ENCODE results near the gene AQP12B.
A peak's percentile ranks its signal among the peaks of the same experiment; 100 is the strongest.
"Not testable (repeated sequence)": the region's sequence is repeated elsewhere in the genome, so short reads cannot be mapped to it uniquely, and the experiment has no call there.

AQP12B gene

GRCh38 chr2:240664622-240665021, 18.1 kb downstream of the AQP12B start:
- Histone ChIP-seq H3K9me3 (ENCODE audit: control insufficient read depth, insufficient read depth, low read depth, low read length) (no peaks in the 10 kb centered on the region), H3K27ac (ENCODE audit: extremely low read depth, low read depth, low read length) (no peak overlapping the region), H3K4me1 (ENCODE audit: control insufficient read depth, insufficient read depth, low read length) (no peaks in the 10 kb centered on the region), H3K4me3 (ENCODE audit: low read depth, low read length) (no peak overlapping the region), H3K36me3 (ENCODE audit: control insufficient read depth in 2 of 2, insufficient read depth in 1 of 2, low read length in 2 of 2) (no peaks in the 10 kb centered on the region)
- ChIA-PET CTCF (no interaction called here), POLR2A (no interaction called here)
- TF ChIP-seq KLF9 (tag by site-specific recombination; IDR thresholded peaks at IDR 0.05; ENCODE audit: low read depth) (no peak), SETDB1 (IDR thresholded peaks at IDR 0.05; ENCODE audit: insufficient read length, low read length) (peak; percentile 67)

GRCh38 chr2:240663546-240664190, 19.0 kb downstream of the AQP12B start:
- ChIA-PET POLR2A (no interaction called here), CTCF (no interaction called here)
- TF ChIP-seq ZBTB48 (tag by site-specific recombination; IDR thresholded peaks at IDR 0.05): no peak
- Histone ChIP-seq H3K4me1 (ENCODE audit: control insufficient read depth, insufficient read depth, low read length) (no peaks in the 10 kb centered on the region), H3K4me3 (ENCODE audit: low read depth, low read length) (no peak overlapping the region), H3K9me3 (ENCODE audit: control insufficient read depth, insufficient read depth, low read depth, low read length) (no peaks in the 10 kb centered on the region), H3K36me3 (ENCODE audit: control insufficient read depth in 2 of 2, insufficient read depth in 1 of 2, low read length in 2 of 2) (no peaks in the 10 kb centered on the region), H3K27ac (ENCODE audit: extremely low read depth, low read depth, low read length) (no peak overlapping the region)

- no peak for TF ChIP-seq GLIS1 (tag by site-specific recombination; IDR thresholded peaks at IDR 0.05)
- TF ChIP-seq HOXA7 (CRISPR knock-in tag; IDR thresholded peaks at IDR 0.05; ENCODE audit: borderline replicate concordance): no peak
- Histone ChIP-seq H3K36me3 (ENCODE audit: control insufficient read depth in 2 of 2, insufficient read depth in 1 of 2, low read length in 2 of 2) (no peaks in the 10 kb centered on the region), H3K27ac (ENCODE audit: extremely low read depth, low read depth, low read length) (no peak overlapping the region), H3K9me3 (ENCODE audit: control insufficient read depth, insufficient read depth, low read depth, low read length) (no peaks in the 10 kb centered on the region), H3K4me1 (ENCODE audit: control insufficient read depth, insufficient read depth, low read length) (no peaks in the 10 kb centered on the region), H3K4me3 (ENCODE audit: low read depth, low read length) (no peak overlapping the region)
- POLR2A ChIA-PET: no interaction called here
- CTCF ChIA-PET: no interaction called here
Observed at GRCh38 chr2:240662681-240663080, 20.0 kb downstream of the AQP12B start.

GRCh38 chr2:240659883-240660282, 22.8 kb downstream of the AQP12B start:
- H3K36me3 ChIP-seq (ENCODE audit: control insufficient read depth in 2 of 2, insufficient read depth in 1 of 2, low read length in 2 of 2); H3K27ac ChIP-seq (ENCODE audit: extremely low read depth, low read depth, low read length); POLR2A ChIA-PET; H3K4me1 ChIP-seq (ENCODE audit: control insufficient read depth, insufficient read depth, low read length); H3K4me3 ChIP-seq (ENCODE audit: low read depth, low read length); H3K9me3 ChIP-seq (ENCODE audit: control insufficient read depth, insufficient read depth, low read depth, low read length): not testable (repeated sequence)
- TF ChIP-seq ZNF654 (tag by site-specific recombination; IDR thresholded peaks at IDR 0.05; ENCODE audit: low read depth): peak; percentile 26
- peak; percentile 30; the same call in 1 of the 2 replicates for TF ChIP-seq ZNF140 (tag by site-specific recombination; IDR thresholded peaks at IDR 0.05)
- 0 out of 2 replicates have a peak, but pooled peaks have one; percentile 34 for TF ChIP-seq ZBTB21 (tag by site-specific recombination; IDR thresholded peaks at IDR 0.05)
- TF ChIP-seq ZNF202 (tag by site-specific recombination; IDR thresholded peaks at IDR 0.05; ENCODE audit: borderline replicate concordance): peak; percentile 58; the same call in 1 of the 2 replicates
- TF ChIP-seq ZNF623 (tag by site-specific recombination; IDR thresholded peaks at IDR 0.05): peak; percentile 48
- TF ChIP-seq ZBTB11 (tag by site-specific recombination; conservative IDR thresholded peaks at IDR 0.05; ENCODE audit: low read depth): peak; percentile 52
- peak; percentile 53 for TF ChIP-seq ZNF555 (tag by site-specific recombination; conservative IDR thresholded peaks at IDR 0.05)
- peak; percentile 39; the same call in 1 of the 2 replicates for TF ChIP-seq ZNF433 (tag by site-specific recombination; IDR thresholded peaks at IDR 0.05; ENCODE audit: low read depth)
- TF ChIP-seq ZNF518A (tag by site-specific recombination; conservative IDR thresholded peaks at IDR 0.05; ENCODE audit: low read depth): peak; percentile 72
- peak; percentile 58 for TF ChIP-seq ZNF426 (tag by site-specific recombination; IDR thresholded peaks at IDR 0.05)
- peak; percentile 39; the same call in 1 of the 2 replicates for TF ChIP-seq ZBTB8A (tag by site-specific recombination; IDR thresholded peaks at IDR 0.05)
- peak; percentile 84; the same call in 1 of the 2 replicates for TF ChIP-seq ZNF394 (tag by site-specific recombination; IDR thresholded peaks at IDR 0.05; ENCODE audit: borderline replicate concordance)
- CTCF ChIA-PET: interaction anchor here (1.1 kb wide), 1 partner anchor 15 kb away, joined by 4 read pairs; no protein-coding TSS in a partner anchor

All from HEK293 (cell line).